VCaP (cell line): Measurements from ENCODE around the gene FBN2.

ENCODE experiments used
- H3K27ac ChIP-seq: fragments of 450-650 bp; 2 replicates; pipeline ENCODE4 v1.5.1; 2017
- TF ChIP-seq, protein P1 (sequence below): fragments of 450-650 bp; conservative IDR thresholded peaks from 2 replicates; pipeline ENCODE4 v1.5.1; 2017; ENCODE audit warnings: mild to moderate bottlenecking, moderate library complexity

The FBN2 gene

DNA sequence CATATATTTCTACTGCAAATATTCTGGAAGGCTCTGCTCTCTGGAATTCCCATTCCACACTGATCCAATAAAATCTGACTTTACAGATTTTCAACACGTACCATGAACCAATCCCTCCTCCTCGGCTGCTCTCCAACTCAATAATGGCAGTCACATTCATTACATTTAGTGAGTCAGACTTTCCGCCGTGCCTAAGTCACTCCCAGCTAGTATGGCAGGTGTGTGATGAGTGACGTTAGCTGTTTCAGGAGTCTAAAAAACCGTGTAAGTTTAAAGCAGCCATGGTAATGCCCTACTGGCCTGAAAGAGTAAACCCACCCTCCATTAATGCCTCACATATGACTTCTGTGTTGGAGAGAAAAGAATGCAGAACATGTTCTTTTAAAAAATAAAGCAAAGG, 3.3 kb downstream of the FBN2 start:
- H3K27ac ChIP-seq, result no peak overlapping the region
- TF ChIP-seq, protein P1, sequence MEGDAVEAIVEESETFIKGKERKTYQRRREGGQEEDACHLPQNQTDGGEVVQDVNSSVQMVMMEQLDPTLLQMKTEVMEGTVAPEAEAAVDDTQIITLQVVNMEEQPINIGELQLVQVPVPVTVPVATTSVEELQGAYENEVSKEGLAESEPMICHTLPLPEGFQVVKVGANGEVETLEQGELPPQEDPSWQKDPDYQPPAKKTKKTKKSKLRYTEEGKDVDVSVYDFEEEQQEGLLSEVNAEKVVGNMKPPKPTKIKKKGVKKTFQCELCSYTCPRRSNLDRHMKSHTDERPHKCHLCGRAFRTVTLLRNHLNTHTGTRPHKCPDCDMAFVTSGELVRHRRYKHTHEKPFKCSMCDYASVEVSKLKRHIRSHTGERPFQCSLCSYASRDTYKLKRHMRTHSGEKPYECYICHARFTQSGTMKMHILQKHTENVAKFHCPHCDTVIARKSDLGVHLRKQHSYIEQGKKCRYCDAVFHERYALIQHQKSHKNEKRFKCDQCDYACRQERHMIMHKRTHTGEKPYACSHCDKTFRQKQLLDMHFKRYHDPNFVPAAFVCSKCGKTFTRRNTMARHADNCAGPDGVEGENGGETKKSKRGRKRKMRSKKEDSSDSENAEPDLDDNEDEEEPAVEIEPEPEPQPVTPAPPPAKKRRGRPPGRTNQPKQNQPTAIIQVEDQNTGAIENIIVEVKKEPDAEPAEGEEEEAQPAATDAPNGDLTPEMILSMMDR, result no peak

DNA sequence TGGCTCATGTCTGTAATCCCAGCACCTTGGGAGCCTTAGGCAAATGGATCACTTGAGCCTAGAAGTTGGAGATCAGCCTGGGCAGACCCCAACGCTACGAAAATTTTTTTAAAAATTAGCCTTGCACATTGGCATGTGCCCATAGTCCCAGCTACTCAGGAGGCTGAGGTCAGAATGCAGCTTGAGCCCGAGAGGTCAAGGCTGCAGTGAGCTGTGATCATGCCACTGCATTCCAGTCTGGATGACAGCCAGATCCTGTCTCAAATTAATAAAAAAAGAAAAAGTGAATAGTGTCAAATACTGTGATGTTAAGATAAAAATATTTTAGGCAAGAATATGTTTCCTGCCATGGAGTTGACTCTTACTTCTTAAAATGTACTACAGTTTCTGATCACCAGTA, 5.3 kb downstream of the FBN2 start:
- TF ChIP-seq, protein P1, result no peak
- no peak overlapping the region for H3K27ac ChIP-seq

DNA sequence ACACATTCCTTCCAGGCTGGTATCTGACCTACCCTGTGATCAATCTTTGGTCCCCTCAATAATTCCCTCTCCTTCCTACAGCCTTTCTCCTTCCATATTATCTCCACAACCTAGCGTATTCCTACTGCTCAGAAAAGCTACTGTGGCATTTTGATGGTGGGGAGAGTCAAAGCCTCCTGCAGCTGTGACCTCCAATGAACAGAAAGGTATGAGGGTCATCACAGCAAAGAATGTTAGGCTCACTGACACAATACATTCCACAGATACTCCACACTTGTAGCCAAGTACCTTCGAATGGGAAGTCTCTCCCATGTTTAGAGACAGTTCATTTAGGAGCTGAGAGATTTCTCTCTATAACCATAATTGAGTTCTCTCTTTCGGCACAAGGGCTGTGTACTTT, 5.9 kb downstream of the FBN2 start:
- no peak overlapping the region for H3K27ac ChIP-seq
- TF ChIP-seq, protein P1, result no peak

DNA sequence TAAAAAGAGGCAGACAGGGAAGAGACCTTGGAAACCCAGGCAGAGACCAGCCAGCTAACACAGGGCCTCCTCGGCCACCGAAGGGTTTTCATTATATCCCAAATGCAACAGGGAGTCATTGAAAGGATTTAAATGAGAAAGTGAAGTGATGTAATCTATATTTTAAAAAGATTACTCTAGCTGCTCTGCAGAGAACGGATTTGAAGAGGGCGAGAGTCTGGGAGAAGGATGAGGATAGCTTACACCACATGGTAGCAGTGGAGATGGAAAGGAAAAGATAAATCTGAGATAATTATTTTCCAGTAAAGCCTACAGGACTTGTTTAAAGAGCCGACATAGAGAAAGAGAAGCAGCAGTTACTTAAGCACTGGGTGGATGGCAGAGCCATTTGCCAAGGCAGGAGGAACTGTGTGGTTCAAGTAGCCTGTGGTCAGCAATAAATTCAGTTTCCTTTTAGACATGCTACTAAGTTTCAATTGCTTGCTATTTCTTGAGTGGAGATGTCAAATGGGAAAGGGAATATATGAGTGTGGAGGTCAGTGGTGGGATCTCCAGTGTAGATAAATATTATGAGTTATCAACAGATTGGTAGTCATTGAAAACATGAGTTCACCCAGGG, 9.3 kb downstream of the FBN2 start:
- H3K27ac ChIP-seq, result no peak overlapping the region

DNA sequence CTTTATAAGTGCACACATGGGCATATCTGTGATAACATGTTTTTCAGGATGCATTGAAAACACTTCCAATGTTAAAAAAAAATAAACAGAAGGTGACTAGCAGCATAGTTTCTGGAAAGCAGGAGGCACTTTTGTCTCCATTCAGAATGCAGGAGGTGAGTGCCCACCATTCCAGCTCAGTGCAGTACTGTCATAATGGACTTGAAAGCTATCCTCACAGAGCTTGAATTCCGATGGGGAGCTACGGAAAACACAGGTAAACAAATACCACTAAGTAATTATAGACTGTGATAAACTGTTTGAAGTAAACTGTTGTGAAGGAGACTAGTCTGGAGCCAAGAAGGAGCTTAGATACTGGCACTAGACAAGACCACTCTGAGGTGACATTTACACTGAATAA, 9.9 kb downstream of the FBN2 start:
- TF ChIP-seq, protein P1, result no peak
- H3K27ac ChIP-seq, result no peak overlapping the region

More for the DNA sequence above, 9.3 kb downstream of the FBN2 start:
- TF ChIP-seq, protein P1, result no peak

DNA sequence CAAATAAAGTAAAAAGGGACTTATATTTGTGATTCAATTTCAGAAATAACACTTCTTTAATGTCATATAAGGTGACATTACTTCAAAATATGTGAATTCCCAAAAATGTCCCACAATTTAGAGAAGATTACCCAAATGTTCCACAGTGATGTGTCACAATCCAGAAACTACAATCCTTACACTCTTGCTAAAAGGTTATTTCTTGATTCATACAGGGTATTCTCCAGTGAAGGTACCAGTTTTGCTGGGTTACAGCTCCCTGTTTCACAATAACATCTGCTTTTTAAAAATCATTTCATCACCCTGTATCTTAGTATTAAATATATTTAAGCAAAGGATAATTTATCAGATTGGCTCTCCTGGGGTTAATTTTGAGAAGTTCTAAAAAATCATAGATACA, 11.0 kb downstream of the FBN2 start:
- no peak overlapping the region for H3K27ac ChIP-seq
- TF ChIP-seq, protein P1, result no peak

DNA sequence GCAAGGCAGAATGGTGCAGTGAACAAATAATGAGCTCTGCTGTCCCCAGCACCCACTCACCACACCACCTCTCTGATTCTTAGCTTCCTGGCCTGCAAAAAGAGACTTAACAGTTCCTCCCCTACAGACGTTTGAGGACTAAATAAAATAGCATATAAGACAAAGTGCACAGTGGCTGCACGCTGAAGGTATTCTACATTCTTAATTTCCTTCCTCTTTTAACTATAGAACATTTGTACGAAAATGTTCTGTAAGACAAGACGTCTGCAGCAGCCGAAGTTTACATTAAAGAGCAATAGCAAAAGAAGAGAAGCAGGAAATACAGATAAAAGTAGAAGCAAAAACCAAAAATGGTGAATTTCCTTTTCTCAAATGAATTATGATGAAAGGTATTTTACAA, 15.7 kb downstream of the FBN2 start:
- TF ChIP-seq, protein P1, result no peak

DNA sequence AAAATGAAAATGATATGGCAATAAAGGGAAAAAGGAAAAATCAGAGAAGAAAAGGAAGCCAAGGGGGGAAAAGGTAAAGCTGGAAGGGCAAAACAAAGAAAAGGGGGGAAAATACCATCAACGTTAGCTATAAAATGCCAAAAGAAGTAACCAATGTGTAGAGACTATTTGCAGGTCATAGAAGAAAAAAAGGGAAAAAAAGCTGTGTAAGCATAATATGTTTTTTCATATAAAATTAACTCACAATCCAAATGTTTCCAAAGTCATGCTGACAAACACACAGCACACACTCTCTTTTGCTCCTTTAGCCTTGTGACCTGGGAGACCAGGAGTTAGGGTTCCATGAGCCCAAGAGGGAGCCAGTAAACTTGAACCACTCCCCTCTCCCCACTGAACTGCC, 18.2 kb downstream of the FBN2 start:
- TF ChIP-seq, protein P1, result no peak
- H3K27ac ChIP-seq, result no peak overlapping the region

More for the DNA sequence above, 15.7 kb downstream of the FBN2 start:
- H3K27ac ChIP-seq, result no peak overlapping the region
